NK-92 treated with Interleukin-12 subunit alpha and Interleukin-12 subunit beta, amount 100 ng/mL, for 24 hours (cell line): ENCODE data around the gene MAP2.

ENCODE experiments used
- DNase-seq: peaks from one replicate; lab custom pipeline; 2025; lab: John Stamatoyannopoulos, UW

The MAP2 gene

GRCh38 chr2:209423562-209424198 lies at the start of gene MAP2:
MAP2 (plus strand) TSS chr2:209424047; CDS start chr2:209653171, 229,124 bp downstream.
- DNase-seq, result no peak

GRCh38 chr2:209376686-209377085 lies 47.2 kb upstream of the MAP2 start:
- no peak for DNase-seq

- no peak for DNase-seq
Measured at GRCh38 chr2:209380293-209380692, 43.6 kb upstream of the MAP2 start.

GRCh38 chr2:209381091-209381490 lies 42.8 kb upstream of the MAP2 start:
- DNase-seq, result no peak

- DNase-seq, result no peak
Measured at GRCh38 chr2:209382775-209383174, 41.1 kb upstream of the MAP2 start.

GRCh38 chr2:209383212-209383611 lies 40.6 kb upstream of the MAP2 start:
- no peak for DNase-seq

GRCh38 chr2:209387389-209387788 lies 36.5 kb upstream of the MAP2 start:
- no peak for DNase-seq

- DNase-seq, result no peak
Measured at GRCh38 chr2:209388446-209389037, 35.3 kb upstream of the MAP2 start.

- DNase-seq, result no peak
Measured at GRCh38 chr2:209389171-209389618, 34.7 kb upstream of the MAP2 start.

- no peak for DNase-seq
Measured at GRCh38 chr2:209390839-209391238, 33.0 kb upstream of the MAP2 start.

GRCh38 chr2:209391776-209392401 lies 32.0 kb upstream of the MAP2 start:
- no peak for DNase-seq

- DNase-seq, result no peak
Measured at GRCh38 chr2:209395229-209395628, 28.6 kb upstream of the MAP2 start.

- DNase-seq, result no peak
Measured at GRCh38 chr2:209395652-209396051, 28.2 kb upstream of the MAP2 start.

GRCh38 chr2:209398463-209398862 lies 25.4 kb upstream of the MAP2 start:
- no peak for DNase-seq

- DNase-seq, result no peak
Measured at GRCh38 chr2:209401788-209402187, 22.1 kb upstream of the MAP2 start.

- DNase-seq, result no peak
Measured at GRCh38 chr2:209411296-209411695, 12.6 kb upstream of the MAP2 start.

GRCh38 chr2:209411718-209412117 lies 12.1 kb upstream of the MAP2 start:
- DNase-seq, result no peak

GRCh38 chr2:209413311-209414014 lies 10.4 kb upstream of the MAP2 start:
- no peak for DNase-seq

- DNase-seq, result no peak
Measured at GRCh38 chr2:209416913-209417312, 6.9 kb upstream of the MAP2 start.

- DNase-seq, result no peak
Measured at GRCh38 chr2:209422191-209422754, 1.6 kb upstream of the MAP2 start.

GRCh38 chr2:209424199-209424701 lies 403 bp downstream of the MAP2 start:
- DNase-seq, result no peak

GRCh38 chr2:209424781-209425470 lies 1.1 kb downstream of the MAP2 start:
- DNase-seq, result no peak
